ENCODE measurements around the gene TUSC2. TPM values are rescaled to one million over a fixed set of nuclear protein-coding genes. Genes with fewer than 3 reads are reported as not detected.
A peak's percentile ranks its signal among the peaks of the same experiment; 100 is the strongest.

Gene TUSC2
- total and polyA plus RNA-seq, 9 of the 15 experiments (the other 6 are each of a cell fraction or from before 2014, with no cell fraction given) = 2.8 to 67.5 (median 25.8) TPM

DNA sequence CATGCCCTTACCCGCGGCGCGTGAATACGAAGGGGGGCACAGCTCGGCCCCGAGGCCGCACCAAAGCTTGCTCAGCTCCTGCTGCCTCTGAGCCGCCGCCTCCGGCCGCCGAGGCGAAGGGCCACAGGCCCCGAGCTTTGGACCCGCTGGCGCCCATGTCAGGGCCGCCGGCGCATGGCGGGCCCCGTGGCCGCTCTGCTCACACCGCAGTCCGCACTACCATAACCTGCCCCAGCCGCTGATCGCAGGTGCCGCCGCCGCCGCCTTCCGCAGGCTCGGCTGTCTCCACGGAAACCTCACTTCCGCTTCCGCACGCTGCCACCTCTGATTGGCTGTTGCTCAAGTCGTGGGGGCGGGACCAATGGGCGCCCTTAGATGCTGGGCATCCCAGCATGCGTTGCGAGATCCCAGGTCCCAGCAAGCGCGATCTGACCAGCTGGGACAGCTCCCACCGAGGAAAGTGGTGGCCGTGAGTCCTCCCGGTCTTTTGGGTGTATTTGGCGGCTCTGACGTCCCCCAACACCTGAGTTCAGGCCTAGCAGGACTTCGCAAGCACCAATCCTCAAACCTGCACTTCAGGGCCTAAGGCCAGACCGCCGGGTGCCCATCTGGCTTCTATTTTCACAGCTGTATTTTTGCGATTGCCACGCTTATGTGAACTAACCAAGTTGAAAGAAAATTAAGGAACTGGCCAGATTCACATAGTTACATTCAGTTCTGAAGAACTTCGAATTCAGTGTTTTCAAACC, at the start of gene TUSC2 (continued):
- TF ChIP-seq, protein P1, sequence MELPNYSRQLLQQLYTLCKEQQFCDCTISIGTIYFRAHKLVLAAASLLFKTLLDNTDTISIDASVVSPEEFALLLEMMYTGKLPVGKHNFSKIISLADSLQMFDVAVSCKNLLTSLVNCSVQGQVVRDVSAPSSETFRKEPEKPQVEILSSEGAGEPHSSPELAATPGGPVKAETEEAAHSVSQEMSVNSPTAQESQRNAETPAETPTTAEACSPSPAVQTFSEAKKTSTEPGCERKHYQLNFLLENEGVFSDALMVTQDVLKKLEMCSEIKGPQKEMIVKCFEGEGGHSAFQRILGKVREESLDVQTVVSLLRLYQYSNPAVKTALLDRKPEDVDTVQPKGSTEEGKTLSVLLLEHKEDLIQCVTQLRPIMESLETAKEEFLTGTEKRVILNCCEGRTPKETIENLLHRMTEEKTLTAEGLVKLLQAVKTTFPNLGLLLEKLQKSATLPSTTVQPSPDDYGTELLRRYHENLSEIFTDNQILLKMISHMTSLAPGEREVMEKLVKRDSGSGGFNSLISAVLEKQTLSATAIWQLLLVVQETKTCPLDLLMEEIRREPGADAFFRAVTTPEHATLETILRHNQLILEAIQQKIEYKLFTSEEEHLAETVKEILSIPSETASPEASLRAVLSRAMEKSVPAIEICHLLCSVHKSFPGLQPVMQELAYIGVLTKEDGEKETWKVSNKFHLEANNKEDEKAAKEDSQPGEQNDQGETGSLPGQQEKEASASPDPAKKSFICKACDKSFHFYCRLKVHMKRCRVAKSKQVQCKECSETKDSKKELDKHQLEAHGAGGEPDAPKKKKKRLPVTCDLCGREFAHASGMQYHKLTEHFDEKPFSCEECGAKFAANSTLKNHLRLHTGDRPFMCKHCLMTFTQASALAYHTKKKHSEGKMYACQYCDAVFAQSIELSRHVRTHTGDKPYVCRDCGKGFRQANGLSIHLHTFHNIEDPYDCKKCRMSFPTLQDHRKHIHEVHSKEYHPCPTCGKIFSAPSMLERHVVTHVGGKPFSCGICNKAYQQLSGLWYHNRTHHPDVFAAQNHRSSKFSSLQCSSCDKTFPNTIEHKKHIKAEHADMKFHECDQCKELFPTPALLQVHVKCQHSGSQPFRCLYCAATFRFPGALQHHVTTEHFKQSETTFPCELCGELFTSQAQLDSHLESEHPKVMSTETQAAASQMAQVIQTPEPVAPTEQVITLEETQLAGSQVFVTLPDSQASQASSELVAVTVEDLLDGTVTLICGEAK (IDR thresholded peaks at IDR 0.05) = peak; percentile 94
- TF ChIP-seq, protein P1 (CRISPR knock-in tag; IDR thresholded peaks at IDR 0.05) = no peak
- TF ChIP-seq SIN3A (IDR thresholded peaks at IDR 0.05; ENCODE audit: borderline replicate concordance in 2 of 2, control insufficient read depth in 1 of 2, low read depth in 2 of 2, low read length in 2 of 2) (peak; percentile 81 to 90; a peak in 2 of 4 replicates), RBBP5 (IDR thresholded peaks at IDR 0.05; ENCODE audit: borderline replicate concordance, insufficient read depth, low read length, poor library complexity, severe bottlenecking) (peak; percentile 60), STAG1 (CRISPR knock-in tag; IDR thresholded peaks at IDR 0.05; ENCODE audit: borderline replicate concordance) (no peak), NFYB (IDR thresholded peaks at IDR 0.05; ENCODE audit: extremely low read depth, insufficient read length) (peak; percentile 92), MYBL2 (IDR thresholded peaks at IDR 0.05; ENCODE audit: low read depth) (no peak), MYBL2 (CRISPR knock-in tag; IDR thresholded peaks at IDR 0.05; ENCODE audit: borderline replicate concordance) (no peak), ZNF224 (CRISPR knock-in tag; IDR thresholded peaks at IDR 0.05) (no peak), ELF2 (CRISPR knock-in tag; IDR thresholded peaks at IDR 0.05) (0 out of 2 replicates have a peak, but pooled peaks have one; percentile 28), CHD4 (IDR thresholded peaks at IDR 0.05; ENCODE audit: insufficient read depth, insufficient replicate concordance, low read depth, low read length, poor library complexity, severe bottlenecking) (no peak), TEAD1 (CRISPR knock-in tag; IDR thresholded peaks at IDR 0.05) (no peak), SIN3B (IDR thresholded peaks at IDR 0.05; ENCODE audit: low read depth) (peak; percentile 88), FOXA3 (CRISPR knock-in tag; conservative IDR thresholded peaks at IDR 0.05 in 1 of 2, IDR thresholded peaks at IDR 0.05 in 1 of 2) (no peak), HDAC3 (IDR thresholded peaks at IDR 0.05; ENCODE audit: borderline replicate concordance, partially characterized antibody) (no peak)
- TF ChIP-seq, protein P2, sequence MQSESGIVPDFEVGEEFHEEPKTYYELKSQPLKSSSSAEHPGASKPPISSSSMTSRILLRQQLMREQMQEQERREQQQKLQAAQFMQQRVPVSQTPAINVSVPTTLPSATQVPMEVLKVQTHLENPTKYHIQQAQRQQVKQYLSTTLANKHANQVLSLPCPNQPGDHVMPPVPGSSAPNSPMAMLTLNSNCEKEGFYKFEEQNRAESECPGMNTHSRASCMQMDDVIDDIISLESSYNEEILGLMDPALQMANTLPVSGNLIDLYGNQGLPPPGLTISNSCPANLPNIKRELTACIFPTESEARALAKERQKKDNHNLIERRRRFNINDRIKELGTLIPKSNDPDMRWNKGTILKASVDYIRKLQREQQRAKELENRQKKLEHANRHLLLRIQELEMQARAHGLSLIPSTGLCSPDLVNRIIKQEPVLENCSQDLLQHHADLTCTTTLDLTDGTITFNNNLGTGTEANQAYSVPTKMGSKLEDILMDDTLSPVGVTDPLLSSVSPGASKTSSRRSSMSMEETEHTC (IDR thresholded peaks at IDR 0.05) = no peak
